GM12878 (cell line): ENCODE measurements around the gene TM6SF1. TPM values are rescaled to one million over a fixed set of nuclear protein-coding genes. Genes with fewer than 3 reads are reported as not detected.

Experiments used
- ATAC-seq: fragments of 200-7000 bp; cut with Tn5 transposase; 3 replicates; pipeline ENCODE4 v1.9.1; 2020; ENCODE audit warnings: mild to moderate bottlenecking, moderate library complexity
- BruUV-seq: library from RNA; stranded (reverse); fragments of 400-500 nt; replicated peaks from 2 replicates; lab custom pipeline; 2021; lab: Mats Ljungman, UMichigan
- CTCF ChIA-PET: fragments of 300-600 bp; sonication (Branson Sonifier 250); formaldehyde crosslinking; extraction: SDS; loops from one replicate; lab custom pipeline; 2021; ENCODE audit warnings: inconsistent platforms; lab: Yijun Ruan, JAX
- POLR2A ChIA-PET: fragments of 350-600 bp; formaldehyde crosslinking; extraction: SDS; loops from one replicate; lab custom pipeline; 2021; ENCODE audit warnings: inconsistent platforms; lab: Charles Lee
- RAD21 ChIA-PET: fragments of 300-600 bp; sonication (Branson Sonifier 250); formaldehyde crosslinking; loops from one replicate; lab custom pipeline; 2023; ENCODE audit warnings: antibody characterized with exemption; ENCODE audit not compliant: unreplicated experiment; lab: Charles Lee
- SMC1A ChIA-PET: fragments of 300-600 bp; sonication (Branson Sonifier 250); formaldehyde crosslinking; loops from one replicate; lab custom pipeline; 2023; ENCODE audit not compliant: unreplicated experiment, uncharacterized antibody; lab: Charles Lee
- DNase-seq: peaks from one replicate; pipeline ENCODE4 v3.0.0-alpha.2; 2011; ENCODE audit warnings: low read depth, low spot score
- FAIRE-seq: peaks from 3 replicates; lab custom pipeline; 2011; peaks lifted over from hg19 to GRCh38; lab: Jason Lieb, UNC
- H2AFZ ChIP-seq: 2 replicates; pipeline ENCODE4 v1.6.0; 2011; ENCODE audit warnings: low read depth, low read length, control low read depth; ENCODE audit not compliant: control insufficient read depth
- H3K27ac ChIP-seq: 2 replicates; pipeline ENCODE4 v1.5.1; 2011; ENCODE audit warnings: control low read depth; ENCODE audit not compliant: control insufficient read depth, insufficient read depth
- H3K27me3 ChIP-seq, 2 experiments: replicated peaks in 1 of 2; 2 replicates each; pipeline versions ENCODE4 v1.6.0 to v1.6.1; 2011; ENCODE audit warnings: low read length in 1 of 2; ENCODE audit not compliant: control insufficient read depth in 2 of 2, insufficient read depth in 2 of 2
- H3K36me3 ChIP-seq, 2 experiments: 2 replicates each; pipeline ENCODE4 v1.5.1; 2011; ENCODE audit warnings: low read length in 1 of 2; ENCODE audit not compliant: control insufficient read depth in 2 of 2, insufficient read depth in 2 of 2
- H3K4me1 ChIP-seq: 2 replicates; pipeline ENCODE4 v1.6.1; 2011; ENCODE audit warnings: mild to moderate bottlenecking, low read length, moderate library complexity, mixed read lengths; ENCODE audit not compliant: control insufficient read depth, insufficient read depth
- H3K4me2 ChIP-seq: 2 replicates; pipeline ENCODE4 v1.6.0; 2011; ENCODE audit warnings: control low read depth; ENCODE audit not compliant: control insufficient read depth, insufficient read depth
- H3K4me3 ChIP-seq: fragments of 200-600 bp; sonication (generic); 2 replicates; pipeline ENCODE4 v1.5.1; 2016
- H3K79me2 ChIP-seq: 2 replicates; pipeline ENCODE4 v1.6.0; 2011; ENCODE audit warnings: low read length; ENCODE audit not compliant: control insufficient read depth, insufficient read depth
- H3K9ac ChIP-seq: 2 replicates; pipeline ENCODE4 v1.8.0; 2011; ENCODE audit warnings: low read length, control low read depth, mixed read lengths; ENCODE audit not compliant: control insufficient read depth, insufficient read depth
- H3K9me3 ChIP-seq: replicated peaks from 3 replicates; pipeline ENCODE4 v1.5.1; 2011; ENCODE audit warnings: mild to moderate bottlenecking, low read length; ENCODE audit not compliant: control insufficient read depth, insufficient read depth
- H4K20me1 ChIP-seq: 2 replicates; pipeline ENCODE4 v1.6.0; 2011; ENCODE audit not compliant: control insufficient read depth, insufficient read depth
- CBX3 ChIP-seq: fragments of 200-600 bp; sonication (generic); IDR thresholded peaks from 2 replicates; pipeline ENCODE4 v1.6.1; 2016; ENCODE audit warnings: low read depth, borderline replicate concordance
- CBX5 ChIP-seq: sonication (generic); IDR thresholded peaks from 2 replicates; pipeline ENCODE4 v1.6.1; 2016; ENCODE audit warnings: low read depth, moderate library complexity, mild to moderate bottlenecking, inconsistent platforms
- EP300 ChIP-seq, 2 experiments: fragments of 150-350 bp in 1 of 2; IDR thresholded peaks; 2 replicates each; pipeline ENCODE4 v1.6.1; 2011 to 2012; ENCODE audit warnings: low read depth in 2 of 2, low read length in 2 of 2, borderline replicate concordance in 1 of 2, improper control_type of control experiment in 1 of 2, inconsistent platforms in 1 of 2; ENCODE audit not compliant: control insufficient read depth in 1 of 2
- IRF5 ChIP-seq: fragments of 450-650 bp; IDR thresholded peaks from 2 replicates; pipeline ENCODE4 v1.6.1; 2017; ENCODE audit warnings: borderline replicate concordance
- MLLT1 ChIP-seq: fragments of 450-650 bp; IDR thresholded peaks from 2 replicates; pipeline ENCODE4 v1.6.1; 2016; ENCODE audit warnings: mild to moderate bottlenecking
- MTA2 ChIP-seq: fragments of 450-650 bp; IDR thresholded peaks from 2 replicates; pipeline ENCODE4 v1.6.1; 2016; ENCODE audit warnings: low read depth, mild to moderate bottlenecking, moderate library complexity
- MYC ChIP-seq: IDR thresholded peaks from 2 replicates; pipeline ENCODE4 v1.6.1; 2011; ENCODE audit warnings: mild to moderate bottlenecking, low read length, moderate library complexity, inconsistent platforms; ENCODE audit not compliant: insufficient read depth, insufficient replicate concordance, insufficient read length, severe bottlenecking
- POLR2AphosphoS2 ChIP-seq: IDR thresholded peaks from 2 replicates; pipeline ENCODE4 v1.6.1; 2011; ENCODE audit warnings: low read depth, mild to moderate bottlenecking, low read length, improper control_type of control experiment, moderate library complexity
- RAD21 ChIP-seq: IDR thresholded peaks from 2 replicates; pipeline ENCODE4 v1.6.1; 2011; ENCODE audit warnings: mild to moderate bottlenecking, low read depth, low read length, moderate library complexity; ENCODE audit not compliant: insufficient read depth
- RUNX3 ChIP-seq: IDR thresholded peaks from 2 replicates; pipeline ENCODE4 v1.6.1; 2012; ENCODE audit warnings: low read length, inconsistent platforms
- SREBF2 ChIP-seq: IDR thresholded peaks from 2 replicates; pipeline ENCODE4 v1.6.1; 2012; ENCODE audit warnings: mild to moderate bottlenecking, low read length
- SUZ12 ChIP-seq: fragments of 200-600 bp; sonication (generic); IDR thresholded peaks from one replicate; pipeline ENCODE4 v1.6.1; 2018; ENCODE audit warnings: antibody characterized with exemption, mild to moderate bottlenecking; ENCODE audit not compliant: unreplicated experiment
- ZBTB11 ChIP-seq: fragments of 450-650 bp; formaldehyde crosslinking; IDR thresholded peaks from 2 replicates; pipeline ENCODE4 v1.5.0; 2022; ENCODE audit warnings: mild to moderate bottlenecking, missing genetic modification characterization
- ZNF384 ChIP-seq: IDR thresholded peaks from 2 replicates; pipeline ENCODE4 v1.6.1; 2012; ENCODE audit warnings: low read depth, mild to moderate bottlenecking, low read length, improper control_type of control experiment, borderline replicate concordance
- WGBS: methylation state at CpG from one replicate; pipeline ENCODE4 v1.1.6; 2016; ENCODE audit warnings: low lambda C conversion rate; ENCODE audit not compliant: insufficient replicate concordance, insufficient coverage; ENCODE audit errors: missing lambda C conversion rate; 5-methylcytosine and 5-hydroxymethylcytosine counted together
- in situ Hi-C: fragments of 300-500 bp; cut with MboI; formaldehyde crosslinking; loops from 9 replicates; pipeline ENCODE4 v1.14.3; 2018; ENCODE audit warnings: mixed read lengths
- intact Hi-C: fragments of 100-400 bp; cut with micrococcal nuclease; formaldehyde crosslinking; loops from one replicate; pipeline ENCODE4 v1.14.2; 2022; ENCODE audit not compliant: unreplicated experiment
- polyA plus RNA-seq, 11 experiments: library from polyadenylated mRNA; depleted of rRNA in 4 of 11; unstranded in 6 of 11; stranded (reverse) in 5 of 11; fragments of >200 nt; fragmentation: Nextera tagmentation in 4 of 11; fragmentation: Illumina TruSeq in 1 of 11; extraction: Ambion mirVana in 4 of 11; extraction: Trizol in 1 of 11; gene quantifications; 1 replicate in 1 of 11; 2 replicates in 10 of 11; pipeline versions ENCODE4 v1.2.1 to v1.2.3, GENCODE V29; 2011 to 2016; ENCODE audit warnings: inconsistent platforms in 2 of 11, missing spikeins in 2 of 11, low read depth in 1 of 11
- total RNA-seq, 4 experiments: library from RNA; depleted of rRNA in 3 of 4; stranded (reverse); fragments of >200 nt in 3 of 4; fragmentation: Illumina TruSeq in 1 of 4; extraction: Trizol in 1 of 4; gene quantifications; 2 replicates each; pipeline versions ENCODE4 v1.2.1 to v1.2.3, GENCODE V29; 2013 to 2021

TM6SF1 gene
- total and polyA plus RNA-seq, 10 of the 15 experiments (the other 5 are each of a cell fraction or from before 2014, with no cell fraction given), result 0.56 to 2.7 (median 1.2) TPM

- ChIA-PET CTCF (interaction anchor here (1.0 kb wide), 1 partner anchor 10 kb away, joined by 3 read pairs; no protein-coding TSS in a partner anchor), RAD21 (no interaction called here), SMC1A (interaction anchor here (0.6 to 1.3 kb wide), 3 partner anchors 12 to 35 kb away, joined by 3 to 5 read pairs (median 3); no protein-coding TSS in a partner anchor), POLR2A (no interaction called here)
- H4K20me1 ChIP-seq, result no peaks in the 10 kb centered on the region
- FAIRE-seq, result no peak
- TF ChIP-seq POLR2AphosphoS2, result no peak
- no peak for TF ChIP-seq ZNF384
- no peak for TF ChIP-seq CBX3
- TF ChIP-seq EP300 (IDR thresholded peaks at IDR 0.05; ENCODE audit: borderline replicate concordance in 1 of 2, control insufficient read depth in 1 of 2, low read depth in 2 of 2, low read length in 2 of 2), result no peak
- no peak for TF ChIP-seq MTA2
- TF ChIP-seq SREBF2, result no peak
- no peak for TF ChIP-seq MYC
- no peak for TF ChIP-seq SUZ12
- no peak for TF ChIP-seq IRF5
- TF ChIP-seq RAD21, result no peak
- TF ChIP-seq MLLT1, result no peak
- TF ChIP-seq RUNX3, result no peak
- no peak for TF ChIP-seq ZBTB11 (CRISPR knock-in tag)
- no peak for TF ChIP-seq CBX5
- H3K4me2 ChIP-seq, result no peak overlapping the region; the same call in 1 of the 2 replicates
- no peak for DNase-seq
- H3K4me3 ChIP-seq, result no peak overlapping the region
- no peak overlapping the region; the same call in 1 of the 2 replicates for H2AFZ ChIP-seq
- ATAC-seq, result no peak
- peaks cover 39% of the 10 kb centered on the region for H3K79me2 ChIP-seq
- intact Hi-C loops, result no loop called here
- in situ Hi-C loops, result loop anchor here (5.0 kb wide), 1 partner anchor 53 kb away; no protein-coding TSS in a partner anchor
- peaks cover 0 to 2% of the 10 kb centered on the region in 2 experiments; a peak in 1 of 4 replicates for H3K36me3 ChIP-seq
- H3K27me3 ChIP-seq, result no peaks in the 10 kb centered on the region
- no peaks in the 10 kb centered on the region; the same call in 2 of the 3 replicates for H3K9me3 ChIP-seq
- 45% methylated on average over 4 of the region's 4 CpGs for WGBS
- H3K4me1 ChIP-seq, result no peaks in the 10 kb centered on the region
- no peak overlapping the region for H3K9ac ChIP-seq
- no TSS peak for BruUV-seq
- peak overlapping the region; percentile 42 for H3K27ac ChIP-seq
These were observed 57.4 kb downstream of the TM6SF1 start for GRCh38 chr15:83164771-83165404.
